Activated CD8-positive, alpha-beta memory T cell treated with anti-CD3 and anti-CD28 coated beads for 24 hours (primary cell): Measurements from ENCODE around the gene KLHL22.
"Not testable (repeated sequence)": the region's sequence is repeated elsewhere in the genome, so short reads cannot be mapped to it uniquely, and the experiment has no call there.

Source experiments
- DNase-seq: peaks from one replicate; pipeline ENCODE4 v3.0.0-alpha.2; 2020

Gene KLHL22

GRCh38 chr22:20396639-20397038 lies 99.0 kb downstream of the KLHL22 start:
- no peak for DNase-seq

DNA sequence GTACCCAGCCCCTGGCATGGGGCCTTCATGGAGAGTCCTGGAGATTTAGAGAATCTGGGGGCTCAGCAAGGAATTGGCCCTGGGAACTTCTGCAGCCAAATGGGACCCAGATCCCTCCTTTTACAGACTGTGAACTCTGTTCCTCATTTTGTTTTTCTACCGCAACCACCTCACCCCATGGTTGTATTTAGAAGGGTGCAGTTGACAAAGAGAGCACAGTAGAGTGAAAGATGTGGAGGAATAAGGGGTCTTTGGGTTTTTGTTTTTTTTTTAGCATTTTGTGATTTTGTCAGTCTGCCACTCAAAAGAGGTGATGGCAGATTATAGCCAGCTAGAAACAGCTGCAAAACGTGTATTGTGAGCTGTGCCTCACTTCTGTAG lies 99.7 kb downstream of the KLHL22 start:
- no peak for DNase-seq

GRCh38 chr22:20395181-20395906 lies 100.3 kb downstream of the KLHL22 start:
- DNase-seq: no peak

- peak; percentile 92 for DNase-seq
Measured at GRCh38 chr22:20393705-20394476, 101.7 kb downstream of the KLHL22 start, which contains the start of gene ZNF74. Gene ZNF74 (plus strand): TSS chr22:20394151. CDS start chr22:20394629, 478 bp downstream.

DNA sequence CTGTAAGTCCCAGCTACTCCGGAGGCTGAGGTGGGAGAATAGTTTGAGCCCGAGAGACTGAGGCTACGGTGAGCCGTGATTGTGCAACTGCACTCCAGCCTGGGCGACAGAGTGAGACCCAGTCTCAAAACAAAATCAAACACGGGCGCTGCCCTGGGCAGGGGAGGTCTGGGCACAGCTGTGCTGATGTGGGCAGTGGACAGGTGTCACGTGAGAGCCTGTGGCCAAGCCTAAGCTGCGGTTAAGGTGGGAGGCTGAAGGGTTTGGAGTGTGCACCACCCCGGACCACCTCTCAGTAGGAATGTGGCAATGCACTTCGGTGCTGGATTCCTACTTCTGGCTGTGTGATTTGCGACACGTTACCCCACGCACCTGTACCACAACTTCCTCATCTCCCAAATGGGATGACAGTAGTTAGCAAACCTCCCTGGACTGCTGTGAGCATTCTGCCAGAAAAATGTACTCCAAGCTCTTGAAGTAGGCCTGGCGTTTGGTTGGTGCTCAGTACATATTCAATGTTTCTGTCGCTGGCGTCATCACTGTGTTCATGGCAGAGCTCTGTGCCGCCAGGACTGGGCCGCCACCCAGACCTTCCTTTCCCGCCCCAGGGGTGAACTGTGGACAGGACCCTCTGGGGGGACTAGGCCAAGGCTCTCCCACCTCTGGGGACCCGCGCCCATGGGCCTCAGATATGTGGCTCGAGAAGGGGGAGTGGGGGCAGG lies 102.5 kb downstream of the KLHL22 start:
- no peak for DNase-seq

- not testable (repeated sequence) for DNase-seq
Measured at GRCh38 chr22:20392365-20392881, 103.2 kb downstream of the KLHL22 start.
